K562 (cell line): ENCODE measurements around the gene MED14. TPM values are rescaled to one million over a fixed set of nuclear protein-coding genes. Genes with fewer than 3 reads are reported as not detected.

Experiments
- ATAC-seq: fragments of 200-7000 bp; cut with Tn5 transposase; 3 replicates; pipeline ENCODE4 v1.9.1; 2020; ENCODE audit warnings: moderate library complexity
- BruUV-seq: library from RNA; stranded (reverse); fragments of 400-500 nt; replicated peaks from 2 replicates; lab custom pipeline; 2021; lab: Mats Ljungman, UMichigan
- CTCF ChIA-PET: fragments of 300-600 bp; formaldehyde crosslinking; extraction: SDS; loops from one replicate; lab custom pipeline; 2021; ENCODE audit warnings: low intra/inter-chr PET ratio; lab: Yijun Ruan, JAX
- POLR2A ChIA-PET: fragments of 300-600, 350-650 bp; sonication (Branson Sonifier 250); formaldehyde crosslinking; extraction: SDS; loops from one replicate; lab custom pipeline; 2021; ENCODE audit warnings: antibody characterized with exemption, inconsistent platforms; lab: Yijun Ruan, JAX
- DNase-seq, 4 experiments: peaks; one replicate each; pipeline versions ENCODE4 v3.0.0 to v3.0.0-alpha.2; 2011 to 2018; ENCODE audit warnings: low spot score in 3 of 4, mixed read lengths in 3 of 4; ENCODE audit errors: extremely low read depth in 1 of 4
- FAIRE-seq: peaks from 2 replicates; lab custom pipeline; 2011; peaks lifted over from hg19 to GRCh38; lab: Jason Lieb, UNC
- H2AFZ ChIP-seq: 2 replicates; pipeline ENCODE4 v1.6.0; 2011; ENCODE audit warnings: low read depth, low read length, control low read depth, inconsistent platforms
- H3K27ac ChIP-seq: fragments of 200-600 bp; 3 replicates; pipeline ENCODE4 v1.8.0; 2011; ENCODE audit warnings: low read depth, mild to moderate bottlenecking, control low read depth, inconsistent platforms, low read length, moderate library complexity, mixed read lengths; ENCODE audit errors: extremely low read depth
- H3K27me3 ChIP-seq, 2 experiments: fragments of 300-600 bp in 1 of 2; 2 replicates in 1 of 2; 3 replicates in 1 of 2; pipeline versions ENCODE4 v1.6.0 to v1.8.0; 2011; ENCODE audit warnings: inconsistent platforms in 2 of 2, low read length in 2 of 2, mild to moderate bottlenecking in 1 of 2, mixed read lengths in 1 of 2, moderate library complexity in 1 of 2; ENCODE audit not compliant: control insufficient read depth in 2 of 2, insufficient read depth in 2 of 2
- H3K36me3 ChIP-seq: fragments of 300-600 bp; 3 replicates; pipeline ENCODE4 v1.8.0; 2011; ENCODE audit warnings: mild to moderate bottlenecking, low read length, inconsistent platforms; ENCODE audit not compliant: control insufficient read depth, insufficient read depth
- H3K4me1 ChIP-seq, 2 experiments: fragments of 200-600 bp in 1 of 2; replicated peaks in 1 of 2; 2 replicates in 1 of 2; 3 replicates in 1 of 2; pipeline versions ENCODE4 v1.5.1 to v1.8.0; 2011; ENCODE audit warnings: inconsistent platforms in 2 of 2, low read length in 2 of 2, mild to moderate bottlenecking in 1 of 2, mixed read lengths in 1 of 2, moderate library complexity in 1 of 2; ENCODE audit not compliant: control insufficient read depth in 2 of 2, insufficient read depth in 2 of 2
- H3K4me2 ChIP-seq: 2 replicates; pipeline ENCODE4 v1.6.1; 2011; ENCODE audit warnings: low read length, control low read depth, inconsistent platforms, mixed read lengths; ENCODE audit not compliant: insufficient read depth
- H3K4me3 ChIP-seq: fragments of 200-600 bp; sonication (generic), shearing (Covaris generic); 2 replicates; pipeline ENCODE4 v1.5.1; 2016; ENCODE audit warnings: control low read depth, inconsistent platforms
- H3K79me2 ChIP-seq: fragments of 200-600 bp; 3 replicates; pipeline ENCODE4 v1.8.0; 2011; ENCODE audit warnings: low read length, inconsistent platforms; ENCODE audit not compliant: control insufficient read depth, insufficient read depth
- H3K9ac ChIP-seq, 2 experiments: 2 replicates each; pipeline versions ENCODE4 v1.6.0 to v1.6.1; 2011; ENCODE audit warnings: low read depth in 2 of 2, low read length in 2 of 2, control low read depth in 1 of 2, inconsistent platforms in 1 of 2, mild to moderate bottlenecking in 1 of 2, mixed read lengths in 1 of 2; ENCODE audit not compliant: insufficient read depth in 1 of 2
- H3K9me1 ChIP-seq: one replicate; pipeline ENCODE4 v1.6.0; 2011; ENCODE audit warnings: inconsistent platforms, mild to moderate bottlenecking, low read length, moderate library complexity; ENCODE audit not compliant: control insufficient read depth, insufficient read depth
- H3K9me3 ChIP-seq: replicated peaks from 2 replicates; pipeline ENCODE4 v1.5.1; 2011; ENCODE audit warnings: low read depth, low read length, inconsistent platforms; ENCODE audit not compliant: control insufficient read depth, insufficient read depth
- H4K20me1 ChIP-seq: replicated peaks from 2 replicates; pipeline ENCODE4 v1.6.1; 2011; ENCODE audit warnings: low read length, inconsistent platforms, mixed read lengths; ENCODE audit not compliant: control insufficient read depth, insufficient read depth
- BHLHE40 ChIP-seq: IDR thresholded peaks from 2 replicates; pipeline ENCODE4 v1.6.1; 2011; ENCODE audit warnings: low read length, improper control_type of control experiment
- CEBPB ChIP-seq: fragments of 450-650 bp; IDR thresholded peaks from 2 replicates; pipeline ENCODE4 v1.6.1; 2016; ENCODE audit warnings: missing genetic modification characterization, missing compliant biosample characterization
- CEBPG ChIP-seq, 3 experiments: fragments of 200-800 bp in 1 of 3; sonication (Bioruptor generic) in 1 of 3; sonication (generic) in 1 of 3; formaldehyde crosslinking in 1 of 3; IDR thresholded peaks in 2 of 3; conservative IDR thresholded peaks in 1 of 3; 2 replicates each; pipeline versions ENCODE4 v1.6.1 to v1.8.0; 2016 to 2022; ENCODE audit warnings: missing compliant biosample characterization in 2 of 3, missing genetic modification characterization in 2 of 3, mild to moderate bottlenecking in 1 of 3, missing genetic modification reagents in 1 of 3
- ELF1 ChIP-seq: fragments of 200-800 bp; sonication (Bioruptor generic); IDR thresholded peaks from 2 replicates; pipeline ENCODE4 v1.6.1; 2016; ENCODE audit warnings: missing genetic modification characterization, missing compliant biosample characterization
- MYC ChIP-seq, 2 experiments: fragments of 250-450 bp in 1 of 2; sonication (Bioruptor Pico) in 1 of 2; IDR thresholded peaks; 2 replicates each; pipeline versions ENCODE4 v1.5.1 to v1.6.1; 2012 to 2021; ENCODE audit warnings: low read depth in 2 of 2, borderline replicate concordance in 1 of 2, improper control_type of control experiment in 1 of 2, low read length in 1 of 2, mild to moderate bottlenecking in 1 of 2, moderate library complexity in 1 of 2
- NCOA2 ChIP-seq, 2 experiments: fragments of 450-650 bp; IDR thresholded peaks; 2 replicates each; pipeline ENCODE4 v1.6.1; 2018; ENCODE audit warnings: mild to moderate bottlenecking in 2 of 2, moderate library complexity in 1 of 2; ENCODE audit not compliant: partially characterized antibody in 2 of 2
- UBTF ChIP-seq, 2 experiments: IDR thresholded peaks; 2 replicates each; pipeline ENCODE4 v1.6.1; 2012; ENCODE audit warnings: improper control_type of control experiment in 2 of 2, low read depth in 2 of 2, low read length in 2 of 2, borderline replicate concordance in 1 of 2
- WGBS: fragments of 100-300 bp; shearing (Covaris generic); methylation state at CpG from one replicate; pipeline ENCODE4 v1.1.6; 2016; ENCODE audit warnings: low coverage, mixed read lengths; ENCODE audit not compliant: insufficient coverage; ENCODE audit errors: missing lambda C conversion rate; 5-methylcytosine and 5-hydroxymethylcytosine counted together
- in situ Hi-C: fragments of 300-500 bp; cut with MboI; formaldehyde crosslinking; loops from 4 replicates; pipeline ENCODE4 v1.15.0; 2018; ENCODE audit warnings: inconsistent platforms, mixed read lengths
- intact Hi-C: fragments of 100-400 bp; cut with micrococcal nuclease; formaldehyde crosslinking; loops from 2 replicates; pipeline ENCODE4 v1.14.2; 2022
- polyA plus RNA-seq, 8 experiments: library from polyadenylated mRNA; depleted of rRNA in 4 of 8; stranded (reverse) in 5 of 8; unstranded in 3 of 8; fragments of >200 nt; fragmentation: Nextera tagmentation in 2 of 8; fragmentation: Illumina TruSeq in 1 of 8; extraction: Ambion mirVana in 2 of 8; extraction: Trizol in 1 of 8; gene quantifications; 2 replicates each; pipeline versions ENCODE4 v1.2.1 to v1.2.3, GENCODE V29; 2011 to 2014; ENCODE audit warnings: inconsistent platforms in 1 of 8, missing spikeins in 1 of 8
- total RNA-seq, 7 experiments: library from RNA; depleted of rRNA in 6 of 7; stranded (reverse); fragments of >200 nt in 6 of 7; fragmentation: Illumina TruSeq in 2 of 7; extraction: Trizol in 2 of 7; gene quantifications; 2 replicates each; pipeline versions ENCODE4 v1.2.1 to v1.2.3, GENCODE V29; 2011 to 2021; ENCODE audit warnings: low replicate concordance in 1 of 7

Gene MED14
- total and polyA plus RNA-seq, 9 of the 15 experiments (the other 6 are each of a cell fraction or from before 2014, with no cell fraction given) = 9.2 to 35.3 (median 18.7) TPM

- no peaks in the 10 kb centered on the region for H3K27me3 ChIP-seq
- peaks cover 11% of the 10 kb centered on the region; the same call in 1 of the 3 replicates for H3K36me3 ChIP-seq
- ChIA-PET POLR2A (interaction anchor here (1.6 kb wide), 1 partner anchor 10 kb away, joined by 3 read pairs; no protein-coding TSS in a partner anchor), CTCF (no interaction called here)
- FAIRE-seq (no peak), DNase-seq (peak in 2 of 4 experiments; percentile 6 to 12), ATAC-seq (no peak)
- intact Hi-C loops = loop anchor here (1.0 to 10.0 kb wide), 2 partner anchors 59 to 609 kb away; partner anchors contain the start of gene ATP6AP2
- H4K20me1 ChIP-seq = peaks cover 8% of the 10 kb centered on the region; the same call in 1 of the 2 replicates
- H3K9me1 ChIP-seq = no peaks in the 10 kb centered on the region
- H3K4me2 ChIP-seq = peak overlapping the region; percentile 55
- H3K4me1 ChIP-seq = peaks cover 8 to 10% of the 10 kb centered on the region in 2 experiments; a peak in 4 of 5 replicates
- in situ Hi-C loops = no loop called here
- 17% methylated on average over 5 of the region's 5 CpGs for WGBS
- peaks cover 32% of the 10 kb centered on the region for H3K79me2 ChIP-seq
- no TSS peak for BruUV-seq
- TF ChIP-seq NCOA2 (IDR thresholded peaks at IDR 0.05; ENCODE audit: partially characterized antibody in 2 of 2) = no peak
- 0 out of 2 replicates have a peak, but pooled peaks have one; percentile 13 for TF ChIP-seq BHLHE40
- TF ChIP-seq ELF1 (tag) = 0 out of 2 replicates have a peak, but pooled peaks have one; percentile 9
- no peak for TF ChIP-seq UBTF (IDR thresholded peaks at IDR 0.05; ENCODE audit: borderline replicate concordance in 1 of 2, low read depth in 2 of 2, low read length in 2 of 2)
- peak; percentile 56; the same call in 1 of the 2 replicates for TF ChIP-seq CEBPG (CRISPR knock-in tag; IDR thresholded peaks at IDR 0.05)
- peak; percentile 54 to 75 for TF ChIP-seq CEBPG (tag; conservative IDR thresholded peaks at IDR 0.05 in 1 of 2, IDR thresholded peaks at IDR 0.05 in 1 of 2)
- TF ChIP-seq CEBPB (tag) = peak; percentile 82
- peak; percentile 62; the same call in 1 of the 2 replicates for TF ChIP-seq MYC (IDR thresholded peaks at IDR 0.05; ENCODE audit: low read depth, low read length)
- TF ChIP-seq MYC (CRISPR knock-in tag; IDR thresholded peaks at IDR 0.05; ENCODE audit: borderline replicate concordance, low read depth) = no peak
- no peak overlapping the region for H2AFZ ChIP-seq
- peak overlapping the region; percentile 44; the same call in 2 of the 3 replicates for H3K27ac ChIP-seq
- peak overlapping the region in 1 of 2 experiments; percentile 47; a peak in 1 of 4 replicates for H3K9ac ChIP-seq
- H3K4me3 ChIP-seq = peak overlapping the region; percentile 6; the same call in 1 of the 2 replicates
- H3K9me3 ChIP-seq = no peaks in the 10 kb centered on the region
Observed at GRCh38 chrX:40644176-40644575, 91.2 kb downstream of the MED14 start.
